HepG2 (cell line): Measurements from ENCODE around the gene RAB3A. TPM values are rescaled to one million over a fixed set of nuclear protein-coding genes. Genes with fewer than 3 reads are reported as not detected.

Experiments
- ADNP ChIP-seq: sonication (generic); formaldehyde crosslinking; IDR thresholded peaks from 2 replicates; pipeline ENCODE4 v1.4.0; 2020; ENCODE audit warnings: missing genetic modification reagents
- CCDC6 ChIP-seq: sonication (generic); formaldehyde crosslinking; IDR thresholded peaks from 2 replicates; pipeline ENCODE4 v1.8.1; 2022; ENCODE audit warnings: mild to moderate bottlenecking, missing genetic modification reagents, moderate library complexity
- FLYWCH1 ChIP-seq: sonication (generic); formaldehyde crosslinking; IDR thresholded peaks from 2 replicates; pipeline ENCODE4 v1.8.1; 2023; ENCODE audit warnings: mild to moderate bottlenecking, missing genetic modification reagents
- HDAC2 ChIP-seq: sonication (generic); formaldehyde crosslinking; IDR thresholded peaks from 2 replicates; pipeline ENCODE4 v1.4.0; 2020; ENCODE audit warnings: missing genetic modification reagents
- NFKB2 ChIP-seq: sonication (generic); formaldehyde crosslinking; IDR thresholded peaks from 2 replicates; pipeline ENCODE4 v1.4.0; 2020; ENCODE audit warnings: missing genetic modification reagents, borderline replicate concordance
- PITX1 ChIP-seq: sonication (generic); formaldehyde crosslinking; IDR thresholded peaks from 2 replicates; pipeline ENCODE4 v1.5.1; 2020; ENCODE audit warnings: mild to moderate bottlenecking, missing genetic modification reagents
- RAD21 ChIP-seq: fragments of 450-650 bp; formaldehyde crosslinking; IDR thresholded peaks from 2 replicates; pipeline ENCODE4 v1.5.0; 2020; ENCODE audit warnings: mild to moderate bottlenecking
- SKI ChIP-seq: fragments of 450-650 bp; IDR thresholded peaks from one replicate; pipeline ENCODE4 v1.6.1; 2018; ENCODE audit warnings: mild to moderate bottlenecking; ENCODE audit not compliant: partially characterized antibody
- SOX5 ChIP-seq: IDR thresholded peaks from 2 replicates; pipeline ENCODE4 v1.6.1; 2016; ENCODE audit warnings: borderline replicate concordance
- STAG1 ChIP-seq: sonication (generic); formaldehyde crosslinking; IDR thresholded peaks from 2 replicates; pipeline ENCODE4 v1.4.0; 2020; ENCODE audit warnings: missing genetic modification reagents
- TCF7L2 ChIP-seq: IDR thresholded peaks from 2 replicates; pipeline ENCODE4 v1.6.1; 2011; ENCODE audit warnings: mild to moderate bottlenecking, low read depth, low read length, moderate library complexity
- THYN1 ChIP-seq: sonication (generic); formaldehyde crosslinking; IDR thresholded peaks from 2 replicates; pipeline ENCODE4 v1.8.1; 2023; ENCODE audit warnings: low read depth, mild to moderate bottlenecking, moderate library complexity, missing genetic modification reagents, borderline replicate concordance
- U2AF2 ChIP-seq: fragments of 200-400 bp; formaldehyde crosslinking; IDR thresholded peaks from 2 replicates; pipeline ENCODE4 v1.6.1; 2017; ENCODE audit warnings: low read depth, mild to moderate bottlenecking, low read length
- ZBTB38 ChIP-seq: sonication (generic); formaldehyde crosslinking; IDR thresholded peaks from 2 replicates; pipeline ENCODE4 v1.5.1; 2020; ENCODE audit warnings: mild to moderate bottlenecking, missing genetic modification reagents
- ZBTB4 ChIP-seq: sonication (generic); formaldehyde crosslinking; IDR thresholded peaks from 2 replicates; pipeline ENCODE4 v1.4.0; 2020; ENCODE audit warnings: missing genetic modification reagents, mild to moderate bottlenecking, borderline replicate concordance
- ZNF335 ChIP-seq: sonication (generic); formaldehyde crosslinking; IDR thresholded peaks from 2 replicates; pipeline ENCODE4 v1.4.0; 2020; ENCODE audit warnings: missing genetic modification reagents
- ZNF343 ChIP-seq: sonication (generic); formaldehyde crosslinking; IDR thresholded peaks from 2 replicates; pipeline ENCODE4 v1.4.0; 2020; ENCODE audit warnings: mild to moderate bottlenecking, missing genetic modification reagents
- ZNF446 ChIP-seq: sonication (generic); formaldehyde crosslinking; IDR thresholded peaks from 2 replicates; pipeline ENCODE4 v1.5.0; 2020; ENCODE audit warnings: mild to moderate bottlenecking, missing genetic modification reagents
- ZNF567 ChIP-seq: sonication (generic); formaldehyde crosslinking; IDR thresholded peaks from 2 replicates; pipeline ENCODE4 v1.8.1; 2023; ENCODE audit warnings: mild to moderate bottlenecking, missing genetic modification reagents, borderline replicate concordance
- ZNF709 ChIP-seq: sonication (generic); formaldehyde crosslinking; IDR thresholded peaks from 2 replicates; pipeline ENCODE4 v1.5.0; 2020; ENCODE audit warnings: mild to moderate bottlenecking, missing genetic modification reagents
- polyA plus RNA-seq, 8 experiments: library from polyadenylated mRNA; depleted of rRNA in 3 of 8; stranded (reverse) in 7 of 8; unstranded in 1 of 8; fragments of >200 nt; fragmentation: Illumina TruSeq in 4 of 8; extraction: Trizol in 4 of 8; gene quantifications; 2 replicates each; pipeline versions ENCODE4 v1.2.1 to v1.2.3, GENCODE V29; 2011 to 2016; ENCODE audit warnings: low read depth in 4 of 8, missing spikeins in 1 of 8, mixed read lengths in 1 of 8; ENCODE audit not compliant: insufficient read depth in 1 of 8
- total RNA-seq, 5 experiments: library from RNA; depleted of rRNA; stranded (reverse); fragments of >200 nt; fragmentation: Illumina TruSeq; extraction: Trizol; gene quantifications; 2 replicates each; pipeline ENCODE4 v1.2.3, GENCODE V29; 2016; ENCODE audit warnings: low read depth in 1 of 5
- TF ChIP-seq, protein P1 (sequence below): sonication (generic); formaldehyde crosslinking; IDR thresholded peaks from 2 replicates; pipeline ENCODE4 v1.4.0; 2020; ENCODE audit warnings: missing genetic modification reagents
- TF ChIP-seq, protein P2 (sequence below): sonication (generic); formaldehyde crosslinking; IDR thresholded peaks from 2 replicates; pipeline ENCODE4 v1.5.0; 2020; ENCODE audit warnings: missing genetic modification reagents

The RAB3A gene
- total and polyA plus RNA-seq, 2 of the 13 experiments (the other 11 are each of a cell fraction or from before 2014, with no cell fraction given): 0.58 to 0.98 TPM

- TF ChIP-seq, protein P1, sequence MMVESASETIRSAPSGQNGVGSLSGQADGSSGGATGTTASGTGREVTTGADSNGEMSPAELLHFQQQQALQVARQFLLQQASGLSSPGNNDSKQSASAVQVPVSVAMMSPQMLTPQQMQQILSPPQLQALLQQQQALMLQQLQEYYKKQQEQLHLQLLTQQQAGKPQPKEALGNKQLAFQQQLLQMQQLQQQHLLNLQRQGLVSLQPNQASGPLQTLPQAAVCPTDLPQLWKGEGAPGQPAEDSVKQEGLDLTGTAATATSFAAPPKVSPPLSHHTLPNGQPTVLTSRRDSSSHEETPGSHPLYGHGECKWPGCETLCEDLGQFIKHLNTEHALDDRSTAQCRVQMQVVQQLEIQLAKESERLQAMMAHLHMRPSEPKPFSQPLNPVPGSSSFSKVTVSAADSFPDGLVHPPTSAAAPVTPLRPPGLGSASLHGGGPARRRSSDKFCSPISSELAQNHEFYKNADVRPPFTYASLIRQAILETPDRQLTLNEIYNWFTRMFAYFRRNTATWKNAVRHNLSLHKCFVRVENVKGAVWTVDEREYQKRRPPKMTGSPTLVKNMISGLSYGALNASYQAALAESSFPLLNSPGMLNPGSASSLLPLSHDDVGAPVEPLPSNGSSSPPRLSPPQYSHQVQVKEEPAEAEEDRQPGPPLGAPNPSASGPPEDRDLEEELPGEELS (CRISPR knock-in tag): no peak
- TF ChIP-seq ZBTB38 (CRISPR knock-in tag) (no peak), ZNF709 (CRISPR knock-in tag) (no peak; the same call in 1 of the 2 replicates), STAG1 (CRISPR knock-in tag) (no peak), RAD21 (peak; percentile 48; the same call in 1 of the 2 replicates), ZNF343 (CRISPR knock-in tag) (no peak), PITX1 (CRISPR knock-in tag) (no peak), FLYWCH1 (no peak), ZBTB4 (CRISPR knock-in tag) (no peak; the same call in 1 of the 2 replicates), ZNF567 (no peak), HDAC2 (CRISPR knock-in tag) (no peak), ADNP (CRISPR knock-in tag) (no peak), ZNF335 (CRISPR knock-in tag) (0 out of 2 replicates have a peak, but pooled peaks have one; percentile 1), NFKB2 (CRISPR knock-in tag) (no peak), TCF7L2 (no peak), CCDC6 (CRISPR knock-in tag) (0 out of 2 replicates have a peak, but pooled peaks have one; percentile 38), SOX5 (no peak), THYN1 (no peak), U2AF2 (no peak), SKI (peak; percentile 23), ZNF446 (CRISPR knock-in tag) (no peak)
- TF ChIP-seq, protein P2, sequence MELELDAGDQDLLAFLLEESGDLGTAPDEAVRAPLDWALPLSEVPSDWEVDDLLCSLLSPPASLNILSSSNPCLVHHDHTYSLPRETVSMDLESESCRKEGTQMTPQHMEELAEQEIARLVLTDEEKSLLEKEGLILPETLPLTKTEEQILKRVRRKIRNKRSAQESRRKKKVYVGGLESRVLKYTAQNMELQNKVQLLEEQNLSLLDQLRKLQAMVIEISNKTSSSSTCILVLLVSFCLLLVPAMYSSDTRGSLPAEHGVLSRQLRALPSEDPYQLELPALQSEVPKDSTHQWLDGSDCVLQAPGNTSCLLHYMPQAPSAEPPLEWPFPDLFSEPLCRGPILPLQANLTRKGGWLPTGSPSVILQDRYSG (CRISPR knock-in tag): no peak
Measured at GRCh38 chr19:18152817-18153555, 50.9 kb downstream of the RAB3A start, which contains the start of gene PIK3R2 (continued).
